Natural killer cell treated with Interleukin-12 subunit alpha and Interleukin-12 subunit beta and Interleukin-15 and Interleukin-18, amount 100 ng/mL, for 72 hours (primary cell): ENCODE data around the gene ACP5. TPM values are rescaled to one million over a fixed set of nuclear protein-coding genes. Genes with fewer than 3 reads are reported as not detected.
"Not testable (repeated sequence)": the region's sequence is repeated elsewhere in the genome, so short reads cannot be mapped to it uniquely, and the experiment has no call there.

ENCODE experiments used
- ATAC-seq, 2 donors: fragments of 150-1000 bp; cut with Tn5 transposase in 1 of 2; sonication (Bioruptor Pico), chemical (Tn5 transposase) in 1 of 2; 2 replicates each; pipeline ENCODE4 v1.10.0; 2021
- DNase-seq: peaks from one replicate; pipeline ENCODE4 v3.0.0; 2022; ENCODE audit warnings: low spot score
- H3K27ac Mint-ChIP-seq, 2 donors: 1 replicate in 1 of 2; 2 replicates in 1 of 2; pipeline ENCODE4 v1.8.0; 2022; ENCODE audit warnings: mixed read lengths in 2 of 2, mild to moderate bottlenecking in 1 of 2, moderate library complexity in 1 of 2
- H3K27me3 Mint-ChIP-seq, 2 donors: 1 replicate in 1 of 2; 2 replicates in 1 of 2; pipeline ENCODE4 v1.8.0; 2022; ENCODE audit warnings: mixed read lengths in 2 of 2
- H3K36me3 Mint-ChIP-seq: one replicate; pipeline ENCODE4 v1.8.0; 2022; ENCODE audit warnings: mixed read lengths
- H3K4me1 Mint-ChIP-seq, 2 donors: 1 replicate in 1 of 2; 2 replicates in 1 of 2; pipeline ENCODE4 v1.8.0; 2022; ENCODE audit warnings: low read depth in 2 of 2, mixed read lengths in 2 of 2, mild to moderate bottlenecking in 1 of 2
- H3K4me3 Mint-ChIP-seq: one replicate; pipeline ENCODE4 v1.8.0; 2022; ENCODE audit warnings: mixed read lengths
- H3K9me3 Mint-ChIP-seq: 2 replicates; pipeline ENCODE4 v1.8.0; 2022; ENCODE audit warnings: mixed read lengths
- total RNA-seq, 2 donors: library from RNA; stranded (reverse); gene quantifications; one replicate each; pipeline ENCODE4 v1.2.3, GENCODE V29; 2022

Gene ACP5
- 1 to 10 TPM; 3.0 to 3.5 TPM for total RNA-seq

DNA sequence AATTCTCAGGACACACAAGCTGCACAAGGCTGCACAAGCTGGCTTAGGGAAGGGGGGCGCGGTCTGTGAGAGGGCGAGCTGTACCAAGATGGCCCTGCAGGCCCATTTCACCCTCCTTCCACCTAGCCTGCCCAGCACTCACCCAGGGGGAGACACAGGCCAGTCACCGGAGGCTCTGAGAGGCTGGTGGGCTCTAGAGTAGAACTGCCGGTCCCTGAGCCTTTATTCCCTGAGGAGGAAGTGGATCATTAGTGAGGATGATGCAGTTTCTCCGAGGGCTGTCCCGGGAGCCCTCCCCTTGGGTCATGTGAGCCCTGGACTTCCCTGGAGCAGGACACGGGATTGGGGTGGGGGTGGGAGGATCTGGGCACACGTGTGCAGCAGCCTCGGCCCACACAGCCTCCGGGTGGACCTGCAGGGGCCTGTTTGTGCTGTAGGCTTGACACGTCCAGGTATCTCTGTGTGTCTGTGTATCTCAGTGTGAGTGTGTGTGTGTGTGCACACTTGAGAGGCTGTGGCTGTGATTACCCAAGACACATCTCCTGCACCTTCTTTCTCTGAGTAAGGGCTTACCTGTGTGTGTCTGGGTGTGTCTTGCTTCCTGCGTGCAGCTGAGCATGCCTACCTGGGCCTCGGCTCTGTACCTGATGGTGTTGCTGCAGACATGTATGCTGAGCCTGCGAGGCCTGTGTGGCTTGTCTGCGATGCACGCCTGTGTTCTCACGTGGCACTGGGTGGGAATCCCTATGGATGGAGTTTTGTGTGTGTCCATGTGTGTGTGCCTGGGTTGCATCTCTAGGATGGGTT, at the start of gene ACP5:
ACP5 (minus strand) TSS at position 195 of the 807 bp plus-strand sequence. CDS start 328 bp downstream, outside the sequence.
- Mint-ChIP-seq H3K36me3 (no peaks in the 10 kb centered on the region), H3K9me3 (no peaks in the 10 kb centered on the region), H3K4me3 (peak within 1 kb of the TSS; percentile 53), H3K4me1 (peaks cover 12 to 14% of the 10 kb centered on the region in 2 donors), H3K27ac (no peak within 1 kb of the TSS), H3K27me3 (no peaks in the 10 kb centered on the region)
- ATAC-seq (no peak), DNase-seq (no peak)

DNA sequence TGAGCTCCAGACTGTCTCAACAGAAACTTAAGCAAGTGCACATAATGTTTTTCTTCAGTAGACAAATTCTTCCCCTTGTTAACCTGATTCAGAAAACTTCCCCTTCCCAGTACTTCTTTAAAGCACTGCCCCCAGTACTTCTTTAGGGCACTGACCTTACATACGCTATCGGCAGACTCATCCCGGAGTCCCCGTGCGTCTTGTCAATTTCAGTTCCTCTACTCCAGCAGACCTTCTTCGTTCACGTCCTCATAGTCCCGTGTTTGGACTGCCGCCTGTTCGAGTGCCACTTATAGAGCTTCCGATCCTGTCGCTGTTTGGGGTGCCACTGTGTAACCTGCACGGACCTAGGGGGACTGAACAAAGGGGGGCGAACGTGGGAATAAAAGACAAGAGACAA, 48.8 kb upstream of the ACP5 start:
- ATAC-seq (no peak), DNase-seq (no peak)
- Mint-ChIP-seq H3K27me3 (peaks cover 0 to 11% of the 10 kb centered on the region in 2 donors), H3K9me3 (no peaks in the 10 kb centered on the region), H3K36me3 (peaks cover under 1% of the 10 kb centered on the region), H3K4me1 (peaks cover 6 to 14% of the 10 kb centered on the region in 2 donors), H3K4me3 (no peak overlapping the region), H3K27ac (no peak overlapping the region)

DNA sequence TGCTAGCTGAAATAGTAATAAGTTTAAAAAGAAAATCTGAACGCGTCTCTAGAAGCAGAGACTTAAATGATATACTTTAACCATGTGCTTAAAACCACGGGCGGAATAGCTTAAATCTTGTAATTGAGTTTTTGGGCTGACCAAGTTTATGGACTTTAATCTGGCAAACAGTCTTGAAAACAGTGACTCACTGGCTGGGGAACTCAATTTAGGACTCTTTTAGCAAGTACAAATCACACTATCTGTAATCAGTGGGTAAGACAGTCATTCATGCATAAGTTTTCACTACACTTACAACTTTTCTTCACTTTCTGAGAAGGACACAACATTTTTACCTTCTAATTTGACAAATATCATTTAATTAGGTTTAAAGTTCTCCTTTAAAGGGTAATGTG, 46.6 kb upstream of the ACP5 start:
- ATAC-seq (no peak), DNase-seq (no peak)
- Mint-ChIP-seq H3K4me3 (peak overlapping the region; percentile 58), H3K9me3 (no peaks in the 10 kb centered on the region), H3K27ac (no peak overlapping the region), H3K4me1 (peaks cover 6 to 14% of the 10 kb centered on the region in 2 donors), H3K36me3 (peaks cover 8% of the 10 kb centered on the region), H3K27me3 (peaks cover 0 to 11% of the 10 kb centered on the region in 2 donors)

DNA sequence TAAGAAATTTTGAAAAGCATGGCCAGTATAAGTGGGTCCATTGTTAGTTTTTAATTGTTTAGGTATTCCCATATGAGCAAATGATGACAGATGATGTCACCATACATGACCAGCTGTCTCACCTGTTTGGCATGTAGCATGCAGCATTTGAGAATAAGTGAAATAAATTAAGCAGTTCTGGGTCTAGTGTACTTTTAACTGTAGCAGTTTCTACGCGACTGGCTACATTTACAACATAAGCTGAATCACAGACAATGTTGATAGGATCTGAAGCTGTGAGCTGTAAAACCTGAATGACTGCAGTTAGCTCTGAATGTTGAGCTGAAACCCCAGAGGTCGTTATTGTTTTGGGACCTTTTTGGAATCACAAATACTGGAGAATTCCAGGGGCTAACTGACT, 45.0 kb upstream of the ACP5 start:
- H3K9me3 Mint-ChIP-seq, H3K27ac Mint-ChIP-seq, DNase-seq, H3K4me3 Mint-ChIP-seq, ATAC-seq: not testable (repeated sequence)
- peaks cover 0 to 11% of the 10 kb centered on the region in 2 donors for H3K27me3 Mint-ChIP-seq
- peaks cover 22% of the 10 kb centered on the region for H3K36me3 Mint-ChIP-seq
- H3K4me1 Mint-ChIP-seq: peaks cover 6 to 14% of the 10 kb centered on the region in 2 donors

DNA sequence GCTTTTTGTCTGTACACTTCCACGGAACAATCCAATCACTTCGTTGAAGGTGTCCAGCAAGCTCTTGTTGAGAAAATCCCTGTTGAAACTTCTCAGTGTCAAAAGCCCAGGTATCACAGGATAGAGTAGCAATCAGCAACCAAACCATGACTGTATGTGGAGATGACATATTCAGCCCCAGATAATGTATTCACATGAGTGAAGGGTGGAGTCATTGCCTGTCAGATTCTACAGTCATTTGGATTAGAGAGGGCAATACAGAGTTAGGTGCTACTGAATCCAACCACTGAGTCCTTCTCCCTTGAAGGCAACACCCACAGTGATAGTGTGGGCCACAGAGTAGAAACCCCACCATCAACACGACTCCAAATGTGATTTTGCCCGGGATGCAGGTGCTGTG, 43.1 kb upstream of the ACP5 start:
- peaks cover 33% of the 10 kb centered on the region for H3K36me3 Mint-ChIP-seq
- ATAC-seq (no peak), DNase-seq (no peak)
- peaks cover 6 to 14% of the 10 kb centered on the region in 2 donors for H3K4me1 Mint-ChIP-seq
- H3K27me3 Mint-ChIP-seq: peaks cover 0 to 5% of the 10 kb centered on the region in 2 donors
- no peak overlapping the region for H3K27ac Mint-ChIP-seq
- H3K4me3 Mint-ChIP-seq: no peak overlapping the region
- peaks cover 5% of the 10 kb centered on the region for H3K9me3 Mint-ChIP-seq

DNA sequence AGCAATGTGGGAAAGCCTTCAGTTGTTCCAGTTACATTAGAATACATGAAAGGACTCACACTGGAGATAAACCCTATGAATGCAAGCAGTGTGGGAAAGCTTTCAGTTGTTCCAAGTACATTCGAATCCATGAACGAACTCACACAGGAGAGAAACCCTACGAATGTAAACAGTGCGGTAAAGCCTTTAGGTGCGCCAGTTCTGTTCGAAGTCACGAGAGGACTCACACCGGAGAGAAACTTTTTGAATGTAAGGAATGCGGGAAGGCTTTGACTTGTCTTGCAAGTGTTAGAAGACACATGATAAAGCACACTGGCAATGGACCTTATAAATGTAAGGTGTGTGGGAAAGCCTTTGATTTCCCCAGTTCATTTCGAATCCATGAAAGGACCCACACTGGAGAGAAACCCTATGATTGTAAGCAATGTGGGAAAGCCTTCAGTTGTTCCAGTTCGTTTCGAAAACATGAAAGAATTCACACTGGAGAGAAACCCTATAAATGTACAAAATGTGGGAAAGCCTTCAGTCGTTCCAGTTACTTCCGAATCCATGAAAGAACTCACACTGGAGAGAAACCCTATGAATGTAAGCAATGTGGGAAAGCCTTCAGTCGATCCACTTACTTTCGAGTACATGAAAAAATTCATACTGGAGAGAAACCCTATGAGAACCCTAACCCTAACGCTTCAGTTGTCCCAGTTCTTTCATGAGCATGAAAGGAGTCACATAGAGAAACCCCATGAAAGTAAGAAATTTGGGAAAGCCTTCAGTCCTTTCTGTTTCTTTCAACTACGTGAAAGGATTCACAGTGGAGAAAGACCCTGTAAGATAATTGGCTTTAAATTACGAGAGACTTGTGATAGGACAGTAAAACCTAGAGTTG, 40.0 kb upstream of the ACP5 start:
- H3K27ac Mint-ChIP-seq: no peak overlapping the region
- H3K27me3 Mint-ChIP-seq: no peaks in the 10 kb centered on the region
- H3K36me3 Mint-ChIP-seq: peaks cover 33% of the 10 kb centered on the region
- peaks cover 5% of the 10 kb centered on the region for H3K9me3 Mint-ChIP-seq
- peaks cover 3 to 8% of the 10 kb centered on the region in 2 donors for H3K4me1 Mint-ChIP-seq
- ATAC-seq: no peak
- no peak overlapping the region for H3K4me3 Mint-ChIP-seq
- DNase-seq: no peak

DNA sequence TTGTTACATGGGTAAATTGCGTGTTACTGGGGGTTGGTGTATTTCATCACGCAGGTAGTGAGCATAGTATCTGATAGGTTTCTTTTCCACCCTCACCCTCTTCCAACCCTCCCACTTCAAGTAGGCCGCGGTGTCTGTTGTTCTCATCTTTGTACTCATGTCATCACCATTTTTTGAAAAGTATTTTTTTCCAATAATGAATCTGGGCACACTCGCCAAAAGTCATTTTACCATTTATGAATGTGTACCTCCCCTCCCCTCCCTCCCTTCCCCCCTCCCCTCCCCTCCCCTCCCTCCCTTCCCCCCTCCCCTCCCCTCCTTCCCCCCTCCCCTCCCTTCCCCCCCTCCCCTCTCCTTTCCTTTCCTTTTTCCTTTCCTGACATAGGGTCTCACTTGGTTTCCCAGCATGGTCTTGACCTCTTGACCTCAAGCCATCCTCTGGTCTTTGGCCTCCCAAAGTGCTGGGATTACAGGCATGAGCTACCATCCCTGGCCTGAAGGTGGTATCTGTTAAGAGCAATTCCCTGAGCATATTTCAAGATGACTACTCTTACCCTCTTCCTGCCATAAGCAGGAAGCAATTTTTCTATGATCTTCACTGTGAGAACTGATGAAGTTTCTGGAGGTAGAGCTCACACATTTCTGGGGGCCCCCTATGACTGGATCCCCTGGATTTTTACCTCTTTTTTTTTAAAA, 35.5 kb upstream of the ACP5 start:
- DNase-seq (no peak), ATAC-seq (no peak)
- no peak overlapping the region for H3K4me3 Mint-ChIP-seq
- H3K9me3 Mint-ChIP-seq: peaks cover 4% of the 10 kb centered on the region
- no peaks in the 10 kb centered on the region for H3K27me3 Mint-ChIP-seq
- H3K4me1 Mint-ChIP-seq: peaks cover 3 to 8% of the 10 kb centered on the region in 2 donors
- H3K27ac Mint-ChIP-seq: peak overlapping the region in 1 of 2 donors; percentile 66
- peaks cover 17% of the 10 kb centered on the region for H3K36me3 Mint-ChIP-seq

DNA sequence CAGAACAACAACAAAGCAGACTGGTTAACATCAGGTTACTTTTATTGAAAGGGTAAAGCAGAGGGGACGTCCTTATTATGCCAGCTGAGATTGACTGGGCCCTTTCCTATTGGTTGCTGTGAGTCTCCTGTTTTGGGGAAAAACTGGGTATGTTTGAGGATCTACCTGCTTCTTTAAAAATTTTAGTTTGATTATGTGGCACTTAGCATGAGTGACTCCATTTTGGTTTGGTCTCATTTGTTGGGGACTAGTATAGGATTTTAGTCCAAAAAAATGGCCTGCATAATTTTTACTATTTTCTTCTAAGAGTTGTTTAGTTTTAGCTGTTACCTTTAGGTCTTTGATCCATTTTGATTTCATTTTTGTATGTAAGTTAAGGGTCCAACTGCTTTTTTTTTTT, 34.3 kb upstream of the ACP5 start:
- no peak for DNase-seq

DNA sequence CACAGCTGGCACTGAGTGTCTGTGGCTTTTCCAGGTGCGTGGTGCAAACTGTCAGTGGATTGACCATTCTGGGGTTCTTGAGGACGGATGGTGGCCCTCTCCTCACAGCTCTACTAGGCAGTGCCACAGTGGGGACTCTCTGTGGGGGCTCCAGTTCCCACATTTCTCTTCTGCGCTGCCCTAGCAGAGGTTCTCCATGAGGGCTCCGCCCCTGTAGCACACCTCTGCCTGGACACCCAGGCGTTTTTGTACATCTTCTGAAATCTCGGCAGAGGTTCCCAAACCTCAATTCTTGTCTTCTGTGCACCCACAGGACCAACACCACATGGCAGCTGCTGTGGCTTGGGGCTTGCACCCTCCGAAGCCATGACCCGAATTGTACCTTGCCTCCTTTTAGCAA, 29.0 kb upstream of the ACP5 start:
- H3K4me1 Mint-ChIP-seq: peaks cover 13 to 14% of the 10 kb centered on the region in 2 donors
- H3K36me3 Mint-ChIP-seq: peaks cover 22% of the 10 kb centered on the region
- no peak overlapping the region for H3K27ac Mint-ChIP-seq
- DNase-seq (no peak), ATAC-seq (no peak)
- no peak overlapping the region for H3K4me3 Mint-ChIP-seq
- H3K9me3 Mint-ChIP-seq: peaks cover 6% of the 10 kb centered on the region
- no peaks in the 10 kb centered on the region for H3K27me3 Mint-ChIP-seq

More for the DNA sequence above, 34.3 kb upstream of the ACP5 start:
- Mint-ChIP-seq H3K36me3 (peaks cover 14% of the 10 kb centered on the region), H3K4me1 (peaks cover 8 to 9% of the 10 kb centered on the region in 2 donors), H3K9me3 (no peaks in the 10 kb centered on the region), H3K27ac (no peak overlapping the region), H3K4me3 (no peak overlapping the region), H3K27me3 (no peaks in the 10 kb centered on the region)
- no peak for ATAC-seq

DNA sequence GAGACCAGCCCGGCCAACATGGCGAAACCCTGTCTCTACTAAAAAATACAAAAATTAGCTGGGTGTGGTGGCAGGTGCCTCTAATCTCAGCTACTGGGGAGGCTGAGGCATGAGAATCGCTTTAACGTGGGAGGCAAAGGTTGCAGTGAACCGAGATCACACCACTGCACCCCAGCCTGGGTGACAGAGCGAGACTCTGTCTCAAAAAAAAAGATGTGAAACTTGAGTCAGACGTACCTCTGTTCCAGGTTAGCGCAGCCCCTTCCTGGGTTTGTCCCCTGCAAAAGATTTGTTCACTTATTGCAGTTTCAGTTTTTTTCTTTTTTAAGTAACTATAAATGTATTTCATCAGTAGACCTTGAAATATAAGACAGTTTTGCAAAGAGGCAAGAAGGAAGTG, 22.3 kb upstream of the ACP5 start:
- not testable (repeated sequence) for H3K27me3 Mint-ChIP-seq, H3K4me3 Mint-ChIP-seq

DNA sequence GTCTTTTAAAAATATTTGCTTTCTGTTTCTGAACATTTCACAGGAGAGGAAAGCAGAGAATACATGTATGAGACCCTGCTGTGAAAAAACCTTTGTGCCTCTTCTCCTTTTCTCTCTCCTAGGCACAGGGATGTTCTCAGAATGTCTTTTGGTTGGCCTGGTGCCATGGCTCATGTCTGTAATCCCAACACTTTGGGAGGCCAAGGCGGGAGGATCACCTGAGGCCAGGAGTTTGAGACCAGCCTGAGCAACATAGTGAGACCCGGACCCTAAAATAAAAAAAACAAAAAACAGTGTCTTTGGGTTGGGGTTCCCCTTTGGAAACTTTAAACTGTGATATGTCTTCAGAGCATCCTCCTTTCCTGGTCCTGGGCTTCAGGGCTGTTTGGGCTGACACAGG, 21.3 kb upstream of the ACP5 start:
- Mint-ChIP-seq H3K9me3 (no peaks in the 10 kb centered on the region), H3K36me3 (no peaks in the 10 kb centered on the region), H3K4me3 (peak overlapping the region; percentile 91), H3K4me1 (peaks cover 17 to 28% of the 10 kb centered on the region in 2 donors), H3K27ac (peak overlapping the region; percentile 64 to 78), H3K27me3 (no peaks in the 10 kb centered on the region)
- ATAC-seq: no peak
- no peak for DNase-seq

More for the DNA sequence above, 22.3 kb upstream of the ACP5 start:
- H3K27ac Mint-ChIP-seq, ATAC-seq, H3K9me3 Mint-ChIP-seq, DNase-seq, H3K36me3 Mint-ChIP-seq: not testable (repeated sequence)
- peaks cover 17 to 28% of the 10 kb centered on the region in 2 donors for H3K4me1 Mint-ChIP-seq

DNA sequence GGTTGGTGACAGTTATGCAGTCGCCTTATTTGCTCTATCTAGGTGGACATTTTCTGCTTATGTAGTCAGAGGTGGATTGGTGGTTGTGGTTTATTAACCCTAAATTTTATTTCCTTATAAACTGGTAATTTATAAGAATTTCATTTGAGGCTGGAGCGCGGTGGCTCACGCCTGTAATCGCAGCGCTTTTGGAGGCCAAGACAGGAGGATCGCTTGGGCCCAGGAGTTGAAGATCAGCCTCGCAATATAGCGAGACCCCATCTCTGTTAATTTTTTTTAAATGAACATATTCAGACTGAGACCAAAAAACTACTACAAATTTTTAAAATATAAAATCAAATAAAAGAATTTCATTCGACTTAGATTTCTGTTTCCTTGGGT, 20.6 kb upstream of the ACP5 start:
- no peaks in the 10 kb centered on the region for H3K27me3 Mint-ChIP-seq
- DNase-seq (no peak), ATAC-seq (no peak)
- H3K4me1 Mint-ChIP-seq: peaks cover 17 to 27% of the 10 kb centered on the region in 2 donors
- peak overlapping the region; percentile 91 for H3K4me3 Mint-ChIP-seq
- no peaks in the 10 kb centered on the region for H3K36me3 Mint-ChIP-seq
- H3K27ac Mint-ChIP-seq: peak overlapping the region; percentile 64 to 78
- no peaks in the 10 kb centered on the region for H3K9me3 Mint-ChIP-seq
